Prostate gland (tissue), 2 donors: Measurements from ENCODE around the gene MAGI2.

Experiments used
- POLR2A ChIP-seq: fragments of 450-650 bp; IDR thresholded peaks from one replicate; pipeline ENCODE4 v1.6.1; 2016; ENCODE audit warnings: antibody characterized with exemption, mild to moderate bottlenecking
- TF ChIP-seq, protein P1 (sequence below), 4 experiments: fragments of 200-600 bp in 2 of 4; fragments of 450-650 bp in 2 of 4; sonication (generic) in 2 of 4; IDR thresholded peaks; 1 replicate in 3 of 4; 2 replicates in 1 of 4; pipeline ENCODE4 v1.5.1; 2016 to 2019; ENCODE audit warnings: antibody characterized with exemption in 4 of 4, mild to moderate bottlenecking in 2 of 4, moderate library complexity in 2 of 4

DNA sequence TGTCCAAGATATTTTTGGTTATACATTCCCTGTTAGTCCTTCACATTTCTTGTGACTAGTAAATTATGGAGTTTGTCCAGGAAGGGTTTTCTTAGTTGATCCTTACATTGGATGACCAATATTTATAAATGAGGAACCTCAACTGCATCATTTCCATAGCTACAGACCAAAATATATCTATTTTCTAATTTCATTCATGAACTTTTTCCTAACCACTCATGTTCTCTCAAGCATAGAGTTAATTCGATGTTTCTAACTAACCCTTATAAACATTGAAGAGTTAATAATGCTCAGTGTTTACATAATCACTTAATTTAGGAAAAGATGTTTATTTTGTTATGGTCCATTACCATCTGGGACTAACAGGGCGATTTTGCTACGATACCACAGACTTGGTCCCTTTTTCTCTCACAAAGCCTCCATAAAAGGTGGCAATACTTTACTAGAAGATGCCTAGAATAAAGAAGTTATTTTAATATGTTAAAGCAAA is 591.0 kb downstream of the MAGI2 start:
- TF ChIP-seq, protein P1, sequence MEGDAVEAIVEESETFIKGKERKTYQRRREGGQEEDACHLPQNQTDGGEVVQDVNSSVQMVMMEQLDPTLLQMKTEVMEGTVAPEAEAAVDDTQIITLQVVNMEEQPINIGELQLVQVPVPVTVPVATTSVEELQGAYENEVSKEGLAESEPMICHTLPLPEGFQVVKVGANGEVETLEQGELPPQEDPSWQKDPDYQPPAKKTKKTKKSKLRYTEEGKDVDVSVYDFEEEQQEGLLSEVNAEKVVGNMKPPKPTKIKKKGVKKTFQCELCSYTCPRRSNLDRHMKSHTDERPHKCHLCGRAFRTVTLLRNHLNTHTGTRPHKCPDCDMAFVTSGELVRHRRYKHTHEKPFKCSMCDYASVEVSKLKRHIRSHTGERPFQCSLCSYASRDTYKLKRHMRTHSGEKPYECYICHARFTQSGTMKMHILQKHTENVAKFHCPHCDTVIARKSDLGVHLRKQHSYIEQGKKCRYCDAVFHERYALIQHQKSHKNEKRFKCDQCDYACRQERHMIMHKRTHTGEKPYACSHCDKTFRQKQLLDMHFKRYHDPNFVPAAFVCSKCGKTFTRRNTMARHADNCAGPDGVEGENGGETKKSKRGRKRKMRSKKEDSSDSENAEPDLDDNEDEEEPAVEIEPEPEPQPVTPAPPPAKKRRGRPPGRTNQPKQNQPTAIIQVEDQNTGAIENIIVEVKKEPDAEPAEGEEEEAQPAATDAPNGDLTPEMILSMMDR (IDR thresholded peaks at IDR 0.05): no peak
- TF ChIP-seq POLR2A: no peak
